ENCODE measurements around the gene EYA2. TPM values are rescaled to one million over a fixed set of nuclear protein-coding genes. Genes with fewer than 3 reads are reported as not detected.

The EYA2 gene
- total and polyA plus RNA-seq, 2 of the 4 experiments (the other 2 are of a cell fraction), result 2.3 to 5.4 TPM

DNA sequence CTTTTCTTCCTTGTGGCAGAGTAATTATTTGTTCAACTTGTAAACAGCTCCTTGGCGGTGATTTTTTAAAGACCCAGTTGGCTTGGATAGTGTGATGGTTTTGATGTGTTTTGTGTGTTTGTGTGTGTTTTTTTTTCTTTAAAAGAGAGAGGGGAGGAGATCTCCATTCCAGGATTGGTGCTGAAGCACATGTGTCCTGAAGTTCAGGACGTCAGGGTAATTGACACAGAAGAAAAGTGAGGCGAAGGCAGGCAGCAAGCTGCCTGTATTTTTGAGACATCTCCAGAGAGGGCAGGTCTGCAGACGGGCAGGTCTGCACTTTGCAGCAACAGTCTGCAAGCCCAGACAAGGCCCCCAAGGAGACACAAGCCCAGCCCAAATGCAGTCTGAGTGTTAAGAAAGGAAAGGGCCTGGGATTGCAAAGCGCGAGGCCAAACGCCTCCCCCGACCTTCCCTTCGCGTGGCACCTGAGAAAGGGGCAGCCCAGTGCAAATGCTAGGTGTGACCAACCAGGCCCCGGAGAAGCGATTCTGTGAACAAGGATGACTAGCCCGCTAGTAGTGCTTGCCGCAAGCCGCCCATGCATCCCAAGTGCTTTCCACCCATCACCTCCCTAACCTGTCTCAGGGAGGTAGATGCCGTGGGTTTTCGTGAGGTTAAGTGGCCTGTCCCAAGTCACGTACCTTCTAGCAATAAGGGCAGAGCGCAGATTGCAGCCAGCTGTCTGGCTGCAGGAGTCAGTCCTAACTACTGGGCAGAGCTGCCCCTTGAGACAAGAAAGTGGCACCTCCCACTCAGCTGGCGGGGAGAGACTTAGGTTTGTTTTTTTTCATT, 231.3 kb downstream of the EYA2 start (continued):
- no peak for TF ChIP-seq MXI1 (IDR thresholded peaks at IDR 0.05; ENCODE audit: borderline replicate concordance, low read depth, low read length)

DNA sequence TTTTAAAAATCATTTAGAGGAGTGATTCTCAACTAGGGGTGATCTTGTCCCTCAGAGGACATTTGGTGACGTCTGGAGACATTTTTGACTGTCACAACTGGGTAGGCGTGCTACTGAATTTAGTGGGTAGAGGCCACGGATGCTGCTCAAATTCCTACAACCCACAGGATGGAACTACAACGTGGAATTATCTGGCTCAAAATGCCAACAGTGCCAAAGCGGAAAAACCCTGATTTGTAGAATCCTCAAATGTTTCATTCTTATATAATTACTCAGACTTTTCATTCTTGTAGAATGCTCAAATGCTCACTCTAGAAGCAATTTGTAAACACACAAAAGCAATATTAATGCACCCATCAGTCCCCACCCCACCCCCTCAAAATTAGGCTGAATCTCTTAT, 232.1 kb downstream of the EYA2 start:
- ATAC-seq (ENCODE audit: low read depth) (peak; percentile 56), DNase-seq (peak; percentile 69)
- peak overlapping the region; percentile 64; the same call in 1 of the 2 replicates for H3K27ac ChIP-seq (ENCODE audit: insufficient read depth, low read length)
- H2BK20ac ChIP-seq (ENCODE audit: low read depth, low read length), result peak overlapping the region; percentile 92; the same call in 1 of the 2 replicates
- no peak overlapping the region for H2AK9ac ChIP-seq (replicated peaks; ENCODE audit: low read depth, low read length, poor library complexity)
- H3K14ac ChIP-seq (replicated peaks; ENCODE audit: low read depth, low read length), result peak overlapping the region; percentile 82; the same call in 1 of the 2 replicates
- H3K9me3 ChIP-seq (ENCODE audit: control insufficient read depth, insufficient read depth, low read length), result no peaks in the 10 kb centered on the region
- H4K20me1 ChIP-seq (ENCODE audit: insufficient read depth, low read length), result no peaks in the 10 kb centered on the region
- peak overlapping the region; percentile 13; the same call in 1 of the 2 replicates for H3K56ac ChIP-seq (ENCODE audit: extremely low read depth, insufficient read depth, low read length)
- peak overlapping the region; percentile 32; the same call in 1 of the 2 replicates for H3K23ac ChIP-seq (ENCODE audit: low read depth, low read length)
- peak overlapping the region; percentile 78 for H2BK5ac ChIP-seq (ENCODE audit: low read depth, low read length, poor library complexity, severe bottlenecking)
- POLR2A ChIA-PET (ENCODE audit: unreplicated experiment), result no interaction called here
- no peaks in the 10 kb centered on the region for H3K27me3 ChIP-seq (ENCODE audit: control insufficient read depth, insufficient read depth, low read length)
- intact Hi-C loops (cut with micrococcal nuclease), result loop anchor here (10.0 kb wide), 1 partner anchor 172 kb away; no protein-coding TSS in a partner anchor
- H3K4me3 ChIP-seq (ENCODE audit: insufficient read depth, low read depth, low read length), result no peak overlapping the region
- H2AK5ac ChIP-seq (ENCODE audit: low read depth, low read length), result peak overlapping the region; percentile 46
- in situ Hi-C loops (cut with MboI; ENCODE audit: low sequenced_read_pairs), result no loop called here
- H3K36me3 ChIP-seq (ENCODE audit: control insufficient read depth, insufficient read depth, low read length), result no peaks in the 10 kb centered on the region
- peak overlapping the region; percentile 63 to 80 for H4K8ac ChIP-seq (ENCODE audit: low read depth in 2 of 2, low read length in 2 of 2)
- H3K4ac ChIP-seq (ENCODE audit: low read depth, low read length), result peak overlapping the region; percentile 96
- H3K79me1 ChIP-seq (ENCODE audit: low read depth in 1 of 2, low read length in 2 of 2), result peaks cover 0 to 9% of the 10 kb centered on the region in 2 experiments; a peak in 2 of 4 replicates
- peak overlapping the region; percentile 71 for H4K91ac ChIP-seq (ENCODE audit: insufficient read depth, low read depth, low read length)
- no peak overlapping the region for H2AFZ ChIP-seq (replicated peaks; ENCODE audit: low read length, poor library complexity)
- H4K5ac ChIP-seq (ENCODE audit: low read depth, low read length), result 0 out of 2 replicates have a peak overlapping the region, but pooled peaks have one; percentile 30
- CTCF ChIA-PET, result interaction anchor here (0.7 kb wide), 1 partner anchor 390 kb away, joined by 6 read pairs; no protein-coding TSS in a partner anchor
- H3K9ac ChIP-seq (ENCODE audit: low read depth, low read length), result no peak overlapping the region
- H3K18ac ChIP-seq (ENCODE audit: low read depth, low read length), result peak overlapping the region; percentile 56; the same call in 1 of the 2 replicates
- WGBS, 2 experiments (ENCODE audit: extremely low coverage in 2 of 2, insufficient read length in 1 of 2), result no CpG with 5 or more reads among the region's 5 CpGs
- peak overlapping the region; percentile 81; the same call in 1 of the 3 replicates for H2BK15ac ChIP-seq (ENCODE audit: low read depth, low read length)
- H2BK120ac ChIP-seq (ENCODE audit: low read depth, low read length), result peak overlapping the region; percentile 96
- peaks cover 19% of the 10 kb centered on the region for H3K4me1 ChIP-seq (ENCODE audit: control insufficient read depth, insufficient read depth, low read length)
- dilution Hi-C loops (cut with HindIII; ENCODE audit: low sequenced_read_pairs, unreplicated experiment), result no loop called here
- H3K9me1 ChIP-seq (ENCODE audit: insufficient read depth, low read length), result peaks cover 17% of the 10 kb centered on the region
- peak overlapping the region; percentile 58; the same call in 1 of the 2 replicates for H3K4me2 ChIP-seq (ENCODE audit: low read depth, low read length)
- BruUV-seq (replicated peaks), result no TSS peak
- no peak for TF ChIP-seq FOS (IDR thresholded peaks at IDR 0.05; ENCODE audit: low read depth, low read length)
- no peak for TF ChIP-seq RCOR1 (IDR thresholded peaks at IDR 0.05; ENCODE audit: insufficient replicate concordance, low read length)
- no peak for TF ChIP-seq MAFK (IDR thresholded peaks at IDR 0.05; ENCODE audit: low read depth, low read length)
- TF ChIP-seq MXI1 (IDR thresholded peaks at IDR 0.05; ENCODE audit: borderline replicate concordance, low read depth, low read length), result no peak
- no peak for TF ChIP-seq POLR2A (IDR thresholded peaks at IDR 0.05; ENCODE audit: low read depth, low read length)
- no peak for TF ChIP-seq MAZ (IDR thresholded peaks at IDR 0.05; ENCODE audit: borderline replicate concordance, low read depth, low read length)
- TF ChIP-seq, protein P1, sequence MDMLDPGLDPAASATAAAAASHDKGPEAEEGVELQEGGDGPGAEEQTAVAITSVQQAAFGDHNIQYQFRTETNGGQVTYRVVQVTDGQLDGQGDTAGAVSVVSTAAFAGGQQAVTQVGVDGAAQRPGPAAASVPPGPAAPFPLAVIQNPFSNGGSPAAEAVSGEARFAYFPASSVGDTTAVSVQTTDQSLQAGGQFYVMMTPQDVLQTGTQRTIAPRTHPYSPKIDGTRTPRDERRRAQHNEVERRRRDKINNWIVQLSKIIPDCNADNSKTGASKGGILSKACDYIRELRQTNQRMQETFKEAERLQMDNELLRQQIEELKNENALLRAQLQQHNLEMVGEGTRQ (IDR thresholded peaks at IDR 0.05; ENCODE audit: low read depth, low read length), result no peak
- no peak for TF ChIP-seq NFE2L2 (IDR thresholded peaks at IDR 0.05; ENCODE audit: low read depth, low read length)
- no peak for TF ChIP-seq CEBPB (IDR thresholded peaks at IDR 0.05; ENCODE audit: low read depth, low read length)
- TF ChIP-seq, protein P2, sequence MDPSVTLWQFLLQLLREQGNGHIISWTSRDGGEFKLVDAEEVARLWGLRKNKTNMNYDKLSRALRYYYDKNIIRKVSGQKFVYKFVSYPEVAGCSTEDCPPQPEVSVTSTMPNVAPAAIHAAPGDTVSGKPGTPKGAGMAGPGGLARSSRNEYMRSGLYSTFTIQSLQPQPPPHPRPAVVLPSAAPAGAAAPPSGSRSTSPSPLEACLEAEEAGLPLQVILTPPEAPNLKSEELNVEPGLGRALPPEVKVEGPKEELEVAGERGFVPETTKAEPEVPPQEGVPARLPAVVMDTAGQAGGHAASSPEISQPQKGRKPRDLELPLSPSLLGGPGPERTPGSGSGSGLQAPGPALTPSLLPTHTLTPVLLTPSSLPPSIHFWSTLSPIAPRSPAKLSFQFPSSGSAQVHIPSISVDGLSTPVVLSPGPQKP (IDR thresholded peaks at IDR 0.05; ENCODE audit: borderline replicate concordance, low read depth, low read length), result no peak
- no peak for TF ChIP-seq BHLHE40 (IDR thresholded peaks at IDR 0.05; ENCODE audit: low read depth, low read length)
- TF ChIP-seq RAD21 (IDR thresholded peaks at IDR 0.05; ENCODE audit: low read length), result no peak
- no peak for TF ChIP-seq RFX5 (IDR thresholded peaks at IDR 0.05; ENCODE audit: low read depth, low read length)
- no peak for TF ChIP-seq SMC3 (IDR thresholded peaks at IDR 0.05; ENCODE audit: low read depth, low read length)

Data from IMR-90 (cell line).